ENCODE data around the gene RFNG.

The RFNG gene

GRCh38 chr17:82089723-82090548 lies 38.3 kb upstream of the RFNG start:
- DNase-seq: no peak

- DNase-seq: no peak
Measured at GRCh38 chr17:82088838-82089722, 37.5 kb upstream of the RFNG start.

GRCh38 chr17:82087961-82088837 lies 36.6 kb upstream of the RFNG start:
- no peak for DNase-seq

- DNase-seq: no peak
Measured at GRCh38 chr17:82086941-82087906, 35.6 kb upstream of the RFNG start.

DNA sequence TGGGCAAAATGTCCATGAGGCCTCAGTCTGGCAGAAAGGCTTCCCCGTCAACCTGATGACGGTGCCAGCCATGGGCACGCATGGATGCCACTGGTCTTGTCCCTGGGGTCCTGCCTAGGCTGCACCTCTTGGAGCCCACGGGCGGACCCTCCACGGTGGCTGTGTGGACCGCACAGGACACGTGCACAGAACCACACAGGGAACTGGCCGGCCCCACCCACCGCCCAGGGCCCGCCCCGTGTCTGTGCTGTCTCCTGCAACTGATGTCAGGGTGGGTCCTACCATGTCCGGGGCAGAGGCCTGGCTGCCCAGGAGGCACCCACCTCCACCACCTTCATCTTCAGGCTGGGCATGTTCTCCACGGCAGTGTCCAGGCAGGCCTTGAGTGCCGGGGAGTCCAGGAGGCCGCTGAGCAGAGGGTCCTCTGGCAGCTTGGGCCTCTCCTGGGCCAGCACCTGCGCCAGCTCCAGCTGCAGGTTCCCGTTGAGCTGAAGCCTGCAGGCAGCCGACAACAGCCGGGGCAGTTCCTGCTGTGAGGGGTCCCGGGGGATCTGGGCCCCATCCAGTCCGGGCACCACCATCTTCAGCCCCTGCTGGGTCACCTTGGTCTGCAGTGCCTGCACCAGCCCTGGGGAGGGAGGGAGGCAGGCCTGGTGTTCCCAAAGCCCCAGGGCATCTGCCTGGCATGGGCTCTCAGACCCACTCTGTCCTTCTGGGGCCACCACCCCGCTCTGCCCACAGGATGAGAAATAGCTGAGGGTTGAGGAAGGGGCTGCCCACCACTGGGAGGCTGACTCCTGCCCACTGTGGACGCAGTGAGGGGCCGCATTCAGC lies 34.5 kb upstream of the RFNG start:
- DNase-seq: no peak

GRCh38 chr17:82085031-82085861 lies 33.6 kb upstream of the RFNG start:
- no peak for DNase-seq

DNA sequence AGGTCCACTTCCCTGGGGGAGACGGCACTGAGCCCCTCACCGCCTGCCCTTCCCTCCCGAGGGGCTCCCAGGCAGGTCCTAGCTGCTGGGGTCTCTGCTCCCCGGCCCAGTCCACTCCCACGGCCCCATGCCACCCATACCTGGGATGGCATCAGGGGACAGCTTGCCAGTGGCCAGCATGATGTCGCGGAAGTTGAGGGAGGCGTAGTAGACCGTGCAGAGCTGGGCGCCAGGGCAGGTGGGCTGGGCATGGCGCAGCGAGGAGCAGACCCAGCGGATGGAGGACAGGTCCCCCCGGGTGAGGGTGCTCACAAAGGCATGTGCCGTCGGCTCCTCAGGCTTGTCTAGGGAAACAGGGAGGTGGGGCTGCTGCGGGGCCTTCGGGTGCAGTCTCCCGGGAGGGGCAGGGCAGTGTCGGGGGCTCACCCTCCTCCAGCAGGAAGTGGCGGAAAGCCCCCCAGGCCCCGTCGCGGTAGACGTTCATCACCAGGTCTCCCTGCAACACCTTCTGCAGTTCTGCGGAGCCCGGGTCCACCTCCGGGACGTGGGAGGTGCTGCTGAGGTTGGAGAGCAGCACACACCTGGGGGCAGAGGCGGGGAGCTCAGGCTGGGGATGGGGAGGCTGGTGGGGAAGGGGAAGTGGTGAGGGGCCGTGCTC lies 32.9 kb upstream of the RFNG start:
- DNase-seq: no peak

DNA sequence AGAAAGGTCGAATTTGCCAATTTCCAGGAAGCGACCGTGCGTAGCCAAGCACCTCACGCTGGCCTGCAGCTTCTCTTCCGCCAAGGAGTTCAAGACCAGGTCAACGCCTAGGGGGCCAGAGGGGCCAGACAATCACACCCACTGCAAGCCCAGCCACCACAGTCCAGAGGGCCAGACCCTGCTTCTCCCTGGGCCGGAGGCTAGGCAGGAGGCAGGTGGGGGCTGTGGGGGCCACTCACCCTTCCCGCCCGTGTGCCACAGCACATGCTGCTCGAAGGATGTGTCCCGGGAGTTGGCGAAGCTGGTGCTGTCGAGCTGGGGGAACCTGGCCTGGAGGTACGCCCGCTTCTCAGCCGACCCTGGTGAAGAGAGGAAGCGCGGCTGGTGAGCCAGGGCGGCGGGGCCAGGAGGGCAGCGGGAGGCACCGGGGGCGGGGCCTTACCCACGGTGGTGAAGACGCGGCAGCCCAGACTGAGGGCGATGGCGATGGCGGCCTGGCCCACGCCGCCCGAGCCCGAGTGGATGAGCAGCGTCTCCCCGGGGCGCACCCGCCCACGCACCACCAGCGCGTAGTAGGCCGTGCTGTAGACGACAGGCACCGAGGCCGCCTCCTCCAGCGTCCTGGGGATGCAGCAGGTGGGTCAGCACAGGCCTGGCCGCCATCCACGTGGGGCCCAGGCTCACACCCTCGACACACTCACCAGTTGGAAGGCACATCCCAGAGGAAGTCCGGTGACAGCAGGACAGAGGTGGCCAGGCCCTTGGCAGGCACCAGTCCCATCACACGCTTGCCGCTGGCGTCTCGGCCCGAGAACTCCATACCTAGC lies 32.1 kb upstream of the RFNG start:
- DNase-seq: no peak

GRCh38 chr17:82083009-82083408 lies 31.4 kb upstream of the RFNG start:
- no peak for DNase-seq

DNA sequence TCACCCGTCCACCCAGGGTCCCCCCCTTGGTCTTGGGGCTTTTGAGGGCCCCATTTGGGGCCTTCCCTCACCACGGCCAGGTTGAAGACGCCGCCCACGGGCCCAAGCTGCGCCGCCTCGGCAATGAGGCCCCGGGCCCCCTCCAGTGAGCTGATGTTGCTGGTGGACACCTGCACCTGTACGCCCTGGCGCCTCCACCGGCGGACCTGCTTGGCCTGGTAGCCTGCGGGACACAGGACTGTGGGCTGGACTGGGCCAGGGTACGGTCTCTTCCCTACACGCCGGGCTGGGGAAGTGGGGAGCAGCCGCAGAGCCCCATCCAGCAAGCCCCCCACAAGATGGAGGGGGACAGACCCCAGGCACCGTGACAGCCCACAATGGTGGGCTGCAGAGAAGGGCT lies 30.8 kb upstream of the RFNG start:
- no peak for DNase-seq

- no peak for DNase-seq
Measured at GRCh38 chr17:82081966-82082365, 30.4 kb upstream of the RFNG start.

GRCh38 chr17:82081546-82081945 lies 29.9 kb upstream of the RFNG start:
- no peak for DNase-seq

DNA sequence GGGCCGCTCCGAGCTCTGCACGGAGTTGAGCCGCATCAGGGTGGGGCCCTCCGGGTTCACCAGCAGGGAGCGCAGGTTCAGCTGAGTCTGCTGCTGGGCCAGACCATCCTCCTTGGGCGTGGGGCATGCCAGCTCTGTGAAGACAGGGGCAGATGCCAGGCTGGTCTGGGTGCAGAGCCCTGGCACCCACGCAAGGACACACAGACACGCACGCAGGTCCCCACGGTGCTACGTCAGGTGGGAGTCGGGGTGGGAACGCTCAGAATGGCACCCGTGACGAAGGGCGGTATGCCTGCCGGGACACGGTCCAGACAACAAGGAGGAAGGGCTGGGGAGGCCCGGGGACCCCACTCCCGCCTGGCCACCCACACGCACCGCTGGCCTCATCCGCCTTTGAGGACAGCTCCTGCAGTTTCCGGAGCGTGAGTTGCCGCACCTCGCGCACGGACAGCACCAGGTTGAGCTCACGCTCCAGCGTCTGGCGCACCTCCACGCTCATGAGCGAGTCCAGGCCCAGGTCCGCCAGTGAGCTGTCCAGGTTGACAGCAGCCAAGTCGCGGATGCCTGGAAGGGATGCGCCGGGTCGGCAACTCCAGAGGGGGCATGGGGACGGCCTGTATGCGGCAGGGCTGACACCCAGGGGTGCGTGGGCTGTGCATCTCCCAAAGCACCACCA lies 29.3 kb upstream of the RFNG start:
- no peak for DNase-seq

DNA sequence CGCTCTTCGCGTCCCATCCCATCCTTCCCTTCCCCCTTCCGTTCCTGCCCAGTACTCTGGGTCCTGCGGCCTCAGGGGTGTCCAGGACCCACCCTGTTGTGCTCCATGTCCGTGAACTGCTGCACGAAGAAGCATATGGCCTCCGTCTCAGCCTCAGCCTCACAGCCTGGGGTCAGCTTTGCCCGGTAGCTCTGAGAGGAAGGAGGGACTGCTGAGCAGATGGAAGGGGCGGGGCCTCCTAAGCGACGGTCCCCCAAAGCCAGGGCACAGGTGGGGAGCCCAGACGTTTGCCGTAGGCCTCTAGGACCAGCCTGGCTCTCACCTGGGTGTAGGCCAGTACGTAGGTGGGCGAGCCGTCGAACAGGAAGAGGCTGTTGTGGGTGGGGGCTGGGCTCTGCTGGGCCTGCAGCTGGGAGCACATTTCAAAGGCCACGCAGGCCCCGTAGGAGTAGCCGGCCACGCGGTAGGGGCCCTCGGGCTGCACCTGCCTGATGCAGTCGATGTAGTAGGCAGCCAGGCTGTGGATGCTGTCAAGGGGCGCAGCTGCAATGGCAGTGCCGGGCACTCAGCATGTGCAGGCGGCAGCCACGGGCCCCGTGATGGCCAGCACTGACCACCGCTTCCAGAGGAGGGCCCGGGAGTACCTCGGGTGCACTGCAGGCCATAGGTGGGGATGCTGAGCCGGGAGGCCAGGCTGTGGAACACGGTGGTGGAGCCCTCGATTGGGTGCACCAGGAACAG lies 28.6 kb upstream of the RFNG start:
- DNase-seq: no peak

- no peak for DNase-seq
Measured at GRCh38 chr17:82079001-82079677, 27.5 kb upstream of the RFNG start.
